ENCODE results near the gene PIP5K1B.

Gene PIP5K1B

GRCh38 chr9:68832101-68832500 lies 127.1 kb downstream of the PIP5K1B start:
- TF ChIP-seq SIN3A (IDR thresholded peaks at IDR 0.05; ENCODE audit: borderline replicate concordance, insufficient read depth, low read length) (no peak), FOXP2 (optimal IDR thresholded peaks at IDR 0.05; ENCODE audit: borderline replicate concordance, extremely low read depth, extremely low read length, insufficient read depth) (no peak), POLR2AphosphoS5 (IDR thresholded peaks at IDR 0.05; ENCODE audit: low read depth, low read length) (no peak), TAF1 (IDR thresholded peaks at IDR 0.05; ENCODE audit: borderline replicate concordance, insufficient read depth, low read length) (no peak), REST (IDR thresholded peaks at IDR 0.05; ENCODE audit: insufficient read depth in 1 of 2, low read depth in 2 of 2, low read length in 2 of 2) (no peak)

GRCh38 chr9:68832861-68833518 lies 128.0 kb downstream of the PIP5K1B start:
- TF ChIP-seq SIN3A (IDR thresholded peaks at IDR 0.05; ENCODE audit: borderline replicate concordance, insufficient read depth, low read length) (no peak), REST (IDR thresholded peaks at IDR 0.05; ENCODE audit: insufficient read depth in 1 of 2, low read depth in 2 of 2, low read length in 2 of 2) (no peak), TAF1 (IDR thresholded peaks at IDR 0.05; ENCODE audit: borderline replicate concordance, insufficient read depth, low read length) (no peak), POLR2AphosphoS5 (IDR thresholded peaks at IDR 0.05; ENCODE audit: low read depth, low read length) (no peak), FOXP2 (optimal IDR thresholded peaks at IDR 0.05; ENCODE audit: borderline replicate concordance, extremely low read depth, extremely low read length, insufficient read depth) (no peak)

- TF ChIP-seq POLR2AphosphoS5 (IDR thresholded peaks at IDR 0.05; ENCODE audit: low read depth, low read length), result no peak
- TF ChIP-seq TAF1 (IDR thresholded peaks at IDR 0.05; ENCODE audit: borderline replicate concordance, insufficient read depth, low read length), result no peak
- no peak for TF ChIP-seq SIN3A (IDR thresholded peaks at IDR 0.05; ENCODE audit: borderline replicate concordance, insufficient read depth, low read length)
- TF ChIP-seq FOXP2 (optimal IDR thresholded peaks at IDR 0.05; ENCODE audit: borderline replicate concordance, extremely low read depth, extremely low read length, insufficient read depth), result no peak
- TF ChIP-seq REST (IDR thresholded peaks at IDR 0.05; ENCODE audit: insufficient read depth in 1 of 2, low read depth in 2 of 2, low read length in 2 of 2), result no peak
These were observed 130.0 kb downstream of the PIP5K1B start for GRCh38 chr9:68834931-68835520.

- TF ChIP-seq POLR2AphosphoS5 (IDR thresholded peaks at IDR 0.05; ENCODE audit: low read depth, low read length), result no peak
- TF ChIP-seq REST (IDR thresholded peaks at IDR 0.05; ENCODE audit: insufficient read depth in 1 of 2, low read depth in 2 of 2, low read length in 2 of 2), result no peak
- TF ChIP-seq SIN3A (IDR thresholded peaks at IDR 0.05; ENCODE audit: borderline replicate concordance, insufficient read depth, low read length), result no peak
- no peak for TF ChIP-seq FOXP2 (optimal IDR thresholded peaks at IDR 0.05; ENCODE audit: borderline replicate concordance, extremely low read depth, extremely low read length, insufficient read depth)
- no peak for TF ChIP-seq TAF1 (IDR thresholded peaks at IDR 0.05; ENCODE audit: borderline replicate concordance, insufficient read depth, low read length)
These were observed 131.7 kb downstream of the PIP5K1B start for GRCh38 chr9:68836788-68837187.

All from PFSK-1 (cell line).